ENCODE data around the gene RBBP6. TPM values are rescaled to one million over a fixed set of nuclear protein-coding genes. Genes with fewer than 3 reads are reported as not detected.
"Not testable (repeated sequence)": the region's sequence is repeated elsewhere in the genome, so short reads cannot be mapped to it uniquely, and the experiment has no call there.

Gene RBBP6
- total RNA-seq, 3 donors from 2014 or later (not counting 1 experiment from before 2014, with no cell fraction given): 155 to 219 (median 173) TPM

DNA sequence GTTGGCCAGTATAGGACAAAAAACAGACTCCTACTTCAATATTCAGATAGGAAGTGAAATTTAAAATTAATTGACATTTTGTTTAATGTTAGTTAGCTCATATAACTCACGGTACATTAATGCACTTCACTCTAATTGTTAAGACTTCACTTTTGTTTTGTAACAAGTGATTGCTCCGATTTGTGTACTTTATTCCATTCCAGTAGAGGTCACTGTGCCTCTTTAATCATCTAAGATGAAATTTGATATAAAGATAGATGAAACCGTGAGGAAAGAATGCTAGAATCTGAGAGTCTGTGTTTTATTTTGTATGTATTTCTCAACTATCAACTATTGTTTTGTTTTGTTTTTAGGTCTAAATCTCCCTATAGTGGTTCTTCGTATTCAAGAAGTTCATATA, 29.0 kb downstream of the RBBP6 start:
- intact Hi-C loops (cut with micrococcal nuclease): no loop called here
- Mint-ChIP-seq H3K27me3 (ENCODE audit: low read depth in 2 of 2) (no peaks in the 10 kb centered on the region), H3K4me1 (no peaks in the 10 kb centered on the region), H3K9me3 (no peaks in the 10 kb centered on the region), H3K4me3 (no peak overlapping the region), H3K36me3 (peaks cover 47% of the 10 kb centered on the region), H3K27ac (no peak overlapping the region)
- 100% methylated on average over 2 of the region's 4 CpGs for WGBS (ENCODE audit: insufficient coverage)
- TF ChIP-seq, protein P1, sequence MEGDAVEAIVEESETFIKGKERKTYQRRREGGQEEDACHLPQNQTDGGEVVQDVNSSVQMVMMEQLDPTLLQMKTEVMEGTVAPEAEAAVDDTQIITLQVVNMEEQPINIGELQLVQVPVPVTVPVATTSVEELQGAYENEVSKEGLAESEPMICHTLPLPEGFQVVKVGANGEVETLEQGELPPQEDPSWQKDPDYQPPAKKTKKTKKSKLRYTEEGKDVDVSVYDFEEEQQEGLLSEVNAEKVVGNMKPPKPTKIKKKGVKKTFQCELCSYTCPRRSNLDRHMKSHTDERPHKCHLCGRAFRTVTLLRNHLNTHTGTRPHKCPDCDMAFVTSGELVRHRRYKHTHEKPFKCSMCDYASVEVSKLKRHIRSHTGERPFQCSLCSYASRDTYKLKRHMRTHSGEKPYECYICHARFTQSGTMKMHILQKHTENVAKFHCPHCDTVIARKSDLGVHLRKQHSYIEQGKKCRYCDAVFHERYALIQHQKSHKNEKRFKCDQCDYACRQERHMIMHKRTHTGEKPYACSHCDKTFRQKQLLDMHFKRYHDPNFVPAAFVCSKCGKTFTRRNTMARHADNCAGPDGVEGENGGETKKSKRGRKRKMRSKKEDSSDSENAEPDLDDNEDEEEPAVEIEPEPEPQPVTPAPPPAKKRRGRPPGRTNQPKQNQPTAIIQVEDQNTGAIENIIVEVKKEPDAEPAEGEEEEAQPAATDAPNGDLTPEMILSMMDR (IDR thresholded peaks at IDR 0.05): no peak
- H3K27me3 ChIP-seq (ENCODE audit: control insufficient read depth, insufficient read depth, low read length): no peaks in the 10 kb centered on the region
- no peak overlapping the region for H3K4me3 ChIP-seq (ENCODE audit: low read length)
- H3K27ac ChIP-seq (ENCODE audit: low read length): no peak overlapping the region
- ATAC-seq: no peak
- H3K4me1 ChIP-seq (ENCODE audit: control insufficient read depth, insufficient read depth, low read length): no peaks in the 10 kb centered on the region
- H3K36me3 ChIP-seq (ENCODE audit: control insufficient read depth, insufficient read depth, low read length): peaks cover 84% of the 10 kb centered on the region
- no peaks in the 10 kb centered on the region for H3K9me3 ChIP-seq (ENCODE audit: control insufficient read depth, insufficient read depth, low read length)
- no peak for DNase-seq

DNA sequence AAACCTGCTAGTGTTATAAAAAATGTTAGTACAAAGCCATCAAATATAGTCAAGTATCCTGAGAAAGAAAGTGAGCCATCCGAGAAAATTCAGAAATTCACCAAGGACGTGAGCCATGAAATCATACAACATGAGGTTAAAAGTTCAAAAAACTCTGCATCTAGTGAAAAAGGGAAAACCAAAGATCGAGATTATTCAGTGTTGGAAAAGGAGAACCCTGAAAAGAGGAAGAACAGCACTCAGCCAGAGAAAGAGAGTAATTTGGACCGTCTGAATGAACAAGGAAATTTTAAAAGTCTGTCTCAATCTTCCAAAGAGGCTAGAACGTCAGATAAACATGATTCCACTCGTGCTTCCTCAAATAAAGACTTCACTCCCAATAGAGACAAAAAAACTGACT, 31.7 kb downstream of the RBBP6 start:
- DNase-seq (no peak), ATAC-seq (no peak)
- WGBS (ENCODE audit: insufficient coverage): 91% methylated on average over 6 of the region's 6 CpGs
- peak overlapping the region in 1 of 2 donors; percentile 29 for H3K27ac Mint-ChIP-seq
- H3K9me3 Mint-ChIP-seq: no peaks in the 10 kb centered on the region
- H3K4me1 ChIP-seq (ENCODE audit: control insufficient read depth, insufficient read depth, low read length): no peaks in the 10 kb centered on the region
- H3K27me3 Mint-ChIP-seq (ENCODE audit: low read depth in 2 of 2): no peaks in the 10 kb centered on the region
- H3K9me3 ChIP-seq (ENCODE audit: control insufficient read depth, insufficient read depth, low read length): no peaks in the 10 kb centered on the region
- TF ChIP-seq, protein P1 (IDR thresholded peaks at IDR 0.05): no peak
- peaks cover 57% of the 10 kb centered on the region for H3K36me3 ChIP-seq (ENCODE audit: control insufficient read depth, insufficient read depth, low read length)
- H3K27me3 ChIP-seq (ENCODE audit: control insufficient read depth, insufficient read depth, low read length): no peaks in the 10 kb centered on the region
- H3K4me1 Mint-ChIP-seq: no peaks in the 10 kb centered on the region
- H3K4me3 Mint-ChIP-seq: no peak overlapping the region
- H3K36me3 Mint-ChIP-seq: peaks cover 47% of the 10 kb centered on the region
- no peak overlapping the region for H3K27ac ChIP-seq (ENCODE audit: low read length)
- H3K4me3 ChIP-seq (ENCODE audit: low read length): no peak overlapping the region
- intact Hi-C loops (cut with micrococcal nuclease): no loop called here

DNA sequence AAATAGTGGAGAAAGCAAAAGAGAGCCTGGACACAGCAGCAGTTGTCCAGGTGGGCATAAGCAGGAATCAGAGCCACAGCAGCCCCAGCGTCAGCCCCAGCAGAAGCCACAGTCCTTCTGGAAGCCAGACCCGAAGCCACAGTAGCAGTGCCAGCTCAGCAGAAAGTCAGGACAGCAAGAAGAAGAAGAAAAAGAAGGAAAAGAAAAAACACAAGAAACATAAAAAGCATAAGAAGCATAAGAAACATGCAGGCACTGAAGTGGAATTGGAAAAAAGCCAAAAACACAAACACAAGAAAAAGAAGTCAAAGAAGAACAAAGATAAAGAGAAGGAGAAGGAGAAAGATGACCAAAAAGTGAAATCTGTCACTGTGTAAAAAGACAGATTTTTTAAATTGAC, 32.7 kb downstream of the RBBP6 start:
- Mint-ChIP-seq H3K36me3 (peaks cover 47% of the 10 kb centered on the region), H3K27me3 (ENCODE audit: low read depth in 2 of 2) (no peaks in the 10 kb centered on the region), H3K4me1 (no peaks in the 10 kb centered on the region), H3K4me3 (no peak overlapping the region), H3K27ac (peak overlapping the region; percentile 0 to 29), H3K9me3 (no peaks in the 10 kb centered on the region)
- Histone ChIP-seq H3K27ac (ENCODE audit: low read length) (no peak overlapping the region), H3K9me3 (ENCODE audit: control insufficient read depth, insufficient read depth, low read length) (no peaks in the 10 kb centered on the region), H3K36me3 (ENCODE audit: control insufficient read depth, insufficient read depth, low read length) (peaks cover 48% of the 10 kb centered on the region), H3K4me1 (ENCODE audit: control insufficient read depth, insufficient read depth, low read length) (no peaks in the 10 kb centered on the region), H3K27me3 (ENCODE audit: control insufficient read depth, insufficient read depth, low read length) (no peaks in the 10 kb centered on the region), H3K4me3 (ENCODE audit: low read length) (no peak overlapping the region)
- ATAC-seq (no peak), DNase-seq (no peak)
- TF ChIP-seq, protein P1 (IDR thresholded peaks at IDR 0.05): no peak
- 92% methylated on average over 2 of the region's 2 CpGs for WGBS (ENCODE audit: insufficient coverage)
- intact Hi-C loops (cut with micrococcal nuclease): no loop called here

DNA sequence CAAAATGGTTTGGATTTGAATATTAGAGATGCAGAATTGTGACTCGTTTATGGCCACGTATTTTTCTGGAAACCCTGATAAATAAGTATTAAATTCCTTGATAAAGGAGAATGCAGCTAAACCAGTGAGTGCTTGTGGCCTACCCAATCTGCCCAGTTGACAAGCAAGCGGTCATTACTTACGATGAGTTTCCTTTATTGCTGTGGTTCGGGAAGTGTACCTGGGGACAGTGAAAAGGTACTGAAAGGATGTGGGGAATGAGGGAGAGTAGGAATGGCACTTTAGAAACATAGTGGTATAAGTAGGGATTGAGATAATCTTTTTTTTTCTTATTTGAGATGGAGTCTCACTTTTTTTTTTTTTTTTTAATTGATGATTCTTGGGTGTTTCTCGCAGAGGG, 33.8 kb downstream of the RBBP6 start:
- WGBS (ENCODE audit: insufficient coverage): 100% methylated on average over 5 of the region's 6 CpGs
- no peaks in the 10 kb centered on the region for H3K9me3 Mint-ChIP-seq
- H3K4me1 Mint-ChIP-seq: no peaks in the 10 kb centered on the region
- no peak overlapping the region for H3K27ac Mint-ChIP-seq
- H3K4me1 ChIP-seq (ENCODE audit: control insufficient read depth, insufficient read depth, low read length): no peaks in the 10 kb centered on the region
- H3K4me3 ChIP-seq (ENCODE audit: low read length): no peak overlapping the region
- no peaks in the 10 kb centered on the region for H3K27me3 Mint-ChIP-seq (ENCODE audit: low read depth in 2 of 2)
- ATAC-seq (no peak), DNase-seq (no peak)
- TF ChIP-seq, protein P1 (IDR thresholded peaks at IDR 0.05): no peak
- no peak overlapping the region for H3K27ac ChIP-seq (ENCODE audit: low read length)
- H3K4me3 Mint-ChIP-seq: no peak overlapping the region
- peaks cover 41% of the 10 kb centered on the region for H3K36me3 Mint-ChIP-seq
- intact Hi-C loops (cut with micrococcal nuclease): no loop called here
- peaks cover 37% of the 10 kb centered on the region for H3K36me3 ChIP-seq (ENCODE audit: control insufficient read depth, insufficient read depth, low read length)
- no peaks in the 10 kb centered on the region for H3K9me3 ChIP-seq (ENCODE audit: control insufficient read depth, insufficient read depth, low read length)
- no peaks in the 10 kb centered on the region for H3K27me3 ChIP-seq (ENCODE audit: control insufficient read depth, insufficient read depth, low read length)

DNA sequence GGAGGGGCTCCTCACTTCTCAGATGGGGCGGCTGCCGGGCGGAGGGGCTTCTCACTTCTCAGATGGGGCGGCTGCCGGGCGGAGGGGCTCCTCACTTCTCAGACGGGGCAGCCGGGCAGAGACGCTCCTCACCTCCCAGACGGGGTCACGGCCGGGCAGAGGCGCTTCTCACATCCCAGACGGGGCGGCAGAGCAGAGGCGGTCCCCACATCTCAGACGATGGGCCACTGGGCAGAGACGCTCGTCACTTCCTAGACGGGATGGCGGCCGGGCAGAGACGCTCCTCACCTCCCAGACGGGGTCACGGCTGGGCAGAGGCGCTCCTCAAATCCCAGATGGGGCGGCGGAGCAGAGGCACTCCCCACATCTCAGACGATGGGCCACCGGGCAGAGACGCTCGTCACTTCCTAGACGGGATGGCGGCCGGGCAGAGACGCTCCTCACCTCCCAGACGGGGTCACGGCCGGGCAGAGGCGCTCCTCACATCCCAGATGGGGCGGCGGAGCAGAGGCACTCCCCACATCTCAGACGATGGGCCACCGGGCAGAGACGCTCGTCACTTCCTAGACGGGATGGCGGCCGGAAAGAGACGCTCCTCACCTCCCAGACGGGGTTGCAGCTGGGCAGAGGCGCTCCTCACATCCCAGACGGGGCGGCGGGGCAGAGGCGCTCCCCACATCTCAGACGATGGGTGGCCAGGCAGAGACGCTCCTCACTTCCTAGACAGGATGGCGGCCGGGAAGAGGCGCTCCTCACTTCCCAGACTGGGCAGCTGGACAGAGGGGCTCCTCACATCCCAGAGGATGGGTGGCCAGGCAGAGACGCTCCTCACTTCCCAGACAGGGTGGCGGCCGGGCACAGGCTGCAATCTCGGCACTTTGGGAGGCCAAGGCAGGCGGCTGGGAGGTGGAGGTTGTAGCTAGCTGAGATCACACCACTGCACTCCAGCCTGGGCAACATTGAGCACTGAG, 35.4 kb downstream of the RBBP6 start:
- peaks cover 24% of the 10 kb centered on the region for H3K36me3 Mint-ChIP-seq

More for the DNA sequence above, 35.4 kb downstream of the RBBP6 start:
- H3K27ac Mint-ChIP-seq; H3K27me3 Mint-ChIP-seq (ENCODE audit: low read depth in 2 of 2); H3K4me1 Mint-ChIP-seq; intact Hi-C loops (cut with micrococcal nuclease); H3K9me3 Mint-ChIP-seq; H3K27me3 ChIP-seq (ENCODE audit: control insufficient read depth, insufficient read depth, low read length); H3K4me3 ChIP-seq (ENCODE audit: low read length); DNase-seq; H3K27ac ChIP-seq (ENCODE audit: low read length); H3K4me1 ChIP-seq (ENCODE audit: control insufficient read depth, insufficient read depth, low read length); H3K9me3 ChIP-seq (ENCODE audit: control insufficient read depth, insufficient read depth, low read length); H3K4me3 Mint-ChIP-seq; ATAC-seq: not testable (repeated sequence)
- H3K36me3 ChIP-seq (ENCODE audit: control insufficient read depth, insufficient read depth, low read length): peaks cover 20% of the 10 kb centered on the region
- 97% methylated on average over 55 of the region's 66 CpGs for WGBS (ENCODE audit: insufficient coverage)
